ENCODE results near the gene PPARA.

Gene PPARA

GRCh38 chr22:46140989-46141928, 9.1 kb upstream of the PPARA start:
- DNase-seq (ENCODE audit: low read depth, low spot score): no peak
- no peak overlapping the region for H3K27ac ChIP-seq

- no peak overlapping the region for H3K27ac ChIP-seq
Measured at GRCh38 chr22:46142548-46143490, 7.5 kb upstream of the PPARA start.

GRCh38 chr22:46143491-46144147, 6.7 kb upstream of the PPARA start:
- no peak overlapping the region for H3K27ac ChIP-seq
- no peak for DNase-seq (ENCODE audit: low read depth, low spot score)

More at GRCh38 chr22:46142548-46143490, 7.5 kb upstream of the PPARA start:
- DNase-seq (ENCODE audit: low read depth, low spot score): no peak

- DNase-seq (ENCODE audit: low read depth, low spot score): no peak
- no peak overlapping the region for H3K27ac ChIP-seq
Measured at GRCh38 chr22:46145361-46145851, 4.9 kb upstream of the PPARA start.

GRCh38 chr22:46145896-46146295, 4.4 kb upstream of the PPARA start:
- DNase-seq (ENCODE audit: low read depth, low spot score): no peak
- H3K27ac ChIP-seq: no peak overlapping the region

GRCh38 chr22:46146329-46146728, 4.0 kb upstream of the PPARA start:
- DNase-seq (ENCODE audit: low read depth, low spot score): no peak
- no peak overlapping the region for H3K27ac ChIP-seq

- DNase-seq (ENCODE audit: low read depth, low spot score): no peak
- H3K27ac ChIP-seq: no peak overlapping the region
Measured at GRCh38 chr22:46147061-46147460, 3.3 kb upstream of the PPARA start.

- DNase-seq (ENCODE audit: low read depth, low spot score): no peak
- peak overlapping the region; percentile 1 for H3K27ac ChIP-seq
Measured at GRCh38 chr22:46147471-46148267, 2.7 kb upstream of the PPARA start.

GRCh38 chr22:46148336-46148735, 2.0 kb upstream of the PPARA start:
- H3K27ac ChIP-seq: peak overlapping the region; percentile 1
- DNase-seq (ENCODE audit: low read depth, low spot score): no peak

- DNase-seq (ENCODE audit: low read depth, low spot score): no peak
Measured at GRCh38 chr22:46148816-46149511, 1.4 kb upstream of the PPARA start.

GRCh38 chr22:46149512-46150033, 753 bp upstream of the PPARA start:
- DNase-seq (ENCODE audit: low read depth, low spot score): no peak
- no peak overlapping the region for H3K27ac ChIP-seq

More at GRCh38 chr22:46148816-46149511, 1.4 kb upstream of the PPARA start:
- no peak overlapping the region for H3K27ac ChIP-seq

- no peak overlapping the region for H3K27ac ChIP-seq
- no peak for DNase-seq (ENCODE audit: low read depth, low spot score)
Measured at GRCh38 chr22:46150655-46151477, 540 bp downstream of the PPARA start.

- DNase-seq (ENCODE audit: low read depth, low spot score): no peak
- no peak overlapping the region for H3K27ac ChIP-seq
Measured at GRCh38 chr22:46153930-46154329, 3.6 kb downstream of the PPARA start.

- no peak for DNase-seq (ENCODE audit: low read depth, low spot score)
- H3K27ac ChIP-seq: no peak overlapping the region
Measured at GRCh38 chr22:46156031-46156430, 5.7 kb downstream of the PPARA start.

- DNase-seq (ENCODE audit: low read depth, low spot score): no peak
- no peak overlapping the region for H3K27ac ChIP-seq
Measured at GRCh38 chr22:46158283-46158682, 8.0 kb downstream of the PPARA start.

- no peak overlapping the region for H3K27ac ChIP-seq
- DNase-seq (ENCODE audit: low read depth, low spot score): no peak
Measured at GRCh38 chr22:46159212-46159611, 8.9 kb downstream of the PPARA start.

- H3K27ac ChIP-seq: no peak overlapping the region
- DNase-seq (ENCODE audit: low read depth, low spot score): no peak
Measured at GRCh38 chr22:46159777-46160176, 9.5 kb downstream of the PPARA start.

GRCh38 chr22:46162285-46162684, 12.0 kb downstream of the PPARA start:
- DNase-seq (ENCODE audit: low read depth, low spot score): no peak
- no peak overlapping the region for H3K27ac ChIP-seq

Data from epithelial cell of prostate (primary cell).